Stimulated activated naive CD4-positive, alpha-beta T cell treated with Interleukin-2 at 50 U/mL for 16 hours (primary cell): ENCODE results near the gene UBE2O.

ENCODE experiments used
- DNase-seq: peaks from one replicate; lab custom pipeline; 2025; lab: John Stamatoyannopoulos, UW

The UBE2O gene

DNA sequence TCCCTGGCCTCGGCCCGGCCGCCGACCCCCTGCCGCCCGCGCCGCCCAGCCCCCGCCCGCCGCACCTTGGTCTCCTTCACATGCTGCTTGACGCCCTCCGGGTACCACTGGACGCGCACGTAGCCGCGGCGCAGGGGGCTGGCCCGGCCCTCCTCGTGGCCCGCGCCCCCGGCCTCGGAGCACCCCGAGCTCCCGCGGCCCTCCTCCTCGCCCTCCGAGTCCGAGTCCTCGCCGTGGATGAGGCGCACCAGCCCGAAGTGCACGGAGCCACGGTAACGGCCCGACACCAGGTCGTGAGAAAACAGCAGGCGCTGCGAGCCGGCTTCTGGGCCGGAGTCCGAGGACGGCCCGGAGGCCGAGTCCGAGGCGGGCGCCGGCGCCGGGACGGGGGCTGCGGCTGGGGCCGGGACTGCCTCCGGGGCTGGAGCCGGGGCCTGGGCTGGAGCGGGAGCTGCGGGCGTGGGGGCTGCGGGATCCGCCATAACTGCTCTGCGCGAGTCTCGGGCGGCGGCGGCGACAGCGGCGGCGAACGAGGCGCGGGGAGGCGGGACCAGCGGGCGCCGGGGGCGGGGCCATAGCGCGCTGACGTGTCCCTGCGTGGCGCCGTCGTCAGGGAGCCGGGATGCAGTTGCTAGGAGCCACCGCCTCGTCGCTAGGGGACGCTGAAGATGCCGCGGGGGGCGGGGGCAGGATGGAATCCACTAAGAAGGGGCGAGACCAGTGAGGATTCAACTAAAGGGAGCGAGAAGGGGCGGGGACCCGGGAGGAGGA, at the start of gene UBE2O:
Gene UBE2O (minus strand): TSS at position 493 of the 771 bp plus-strand sequence. CDS start 11 bp downstream, at position 482.
- peak; percentile 88 for DNase-seq

GRCh38 chr17:76501827-76502307, 48.9 kb upstream of the UBE2O start:
- no peak for DNase-seq

DNA sequence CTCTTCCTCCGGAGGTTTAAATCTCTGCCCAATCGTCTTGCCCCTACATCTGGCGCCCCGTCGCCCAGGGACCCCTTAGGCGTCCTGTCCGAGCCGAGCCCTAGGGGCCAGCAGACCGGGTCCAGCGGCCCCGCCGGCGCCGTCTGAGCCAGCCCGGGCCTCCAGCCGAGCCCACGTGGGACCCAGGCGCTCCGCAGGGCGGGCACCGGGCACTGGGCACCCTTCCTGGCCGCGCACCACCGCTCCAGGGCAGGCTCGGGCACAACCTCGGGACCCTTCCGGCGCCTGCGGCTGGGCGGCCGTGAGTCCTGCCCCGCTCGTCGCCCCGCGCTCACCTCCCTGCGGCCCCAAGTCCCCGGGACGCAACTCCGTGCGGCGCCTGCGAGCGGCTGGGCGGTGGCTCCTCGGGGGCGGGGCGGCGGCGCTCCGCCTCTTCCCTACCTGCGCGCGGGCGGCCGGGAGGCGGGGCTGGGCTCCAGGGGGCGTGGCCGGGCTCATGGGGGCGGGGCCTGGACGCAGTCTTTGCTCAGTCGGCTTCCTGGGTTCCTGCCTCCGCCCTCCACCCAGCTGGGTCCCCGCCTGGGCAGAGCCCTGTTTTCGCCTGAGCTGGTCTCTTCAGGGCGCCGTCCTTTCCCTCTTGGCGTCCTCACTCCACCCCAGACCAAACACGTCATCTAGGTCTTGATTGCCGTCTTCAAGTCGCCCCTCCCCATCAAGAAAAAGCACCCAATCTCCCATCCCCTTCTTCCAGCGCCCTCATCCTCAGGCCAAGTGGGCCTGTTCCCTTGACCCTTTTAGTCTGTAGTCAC, 48.3 kb upstream of the UBE2O start, which contains the start of gene RHBDF2:
Gene RHBDF2 (minus strand): TSS at position 406 of the 809 bp plus-strand sequence. CDS start 19,899 bp downstream, outside the sequence.
- peak; percentile 89 for DNase-seq

DNA sequence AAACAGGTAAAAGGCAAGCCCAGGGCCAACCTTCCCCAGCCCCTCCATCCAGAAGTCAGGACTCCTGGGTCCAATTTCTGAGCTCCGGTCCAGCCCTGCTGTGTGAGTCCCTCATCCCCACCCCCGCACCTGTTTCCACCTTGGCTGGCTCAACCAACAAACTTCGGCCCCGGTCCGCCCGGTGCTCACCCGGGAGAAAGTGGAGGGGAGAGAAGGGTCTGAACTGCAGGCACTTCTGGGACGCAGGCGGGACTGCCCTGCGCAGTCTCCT, 47.7 kb upstream of the UBE2O start:
- DNase-seq: no peak

DNA sequence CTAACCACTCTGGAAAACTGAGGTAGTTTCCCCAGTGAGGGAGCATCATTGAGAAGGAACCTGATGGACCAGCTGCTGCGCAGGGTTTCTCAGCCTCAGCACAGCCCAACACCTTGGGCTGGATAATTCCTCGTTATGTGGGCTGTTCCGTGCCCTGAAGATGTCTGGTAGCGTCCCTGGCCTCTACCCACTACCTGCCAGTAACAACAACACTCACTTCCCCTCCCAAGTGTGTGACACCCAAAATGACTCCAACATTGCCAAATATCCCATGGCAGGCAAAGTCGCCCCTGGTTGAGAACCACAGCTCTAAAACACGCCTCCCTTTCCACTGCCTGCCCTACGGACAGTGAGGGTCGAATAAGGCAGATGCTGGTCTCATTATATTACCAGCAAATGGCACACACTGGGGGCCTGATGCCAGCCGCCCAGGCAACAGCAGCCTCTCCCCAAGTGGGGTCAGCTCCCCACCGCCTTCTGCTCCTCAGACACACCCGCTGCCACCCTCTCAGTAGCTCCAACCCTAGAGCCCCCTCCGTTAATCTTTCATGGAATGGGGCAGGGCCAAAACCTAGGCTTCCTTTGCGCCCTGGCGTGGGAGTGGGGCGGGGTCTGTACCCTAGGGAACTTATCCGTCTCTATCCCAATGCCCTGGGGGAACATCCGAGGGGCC, 47.3 kb upstream of the UBE2O start:
- DNase-seq: no peak

- no peak for DNase-seq
These were observed 46.3 kb upstream of the UBE2O start for GRCh38 chr17:76499267-76499667.

GRCh38 chr17:76498876-76499251, 45.9 kb upstream of the UBE2O start:
- no peak for DNase-seq

GRCh38 chr17:76497979-76498875, 45.3 kb upstream of the UBE2O start:
- DNase-seq: no peak

- no peak for DNase-seq
These were observed 44.7 kb upstream of the UBE2O start for GRCh38 chr17:76497699-76497978.

GRCh38 chr17:76496464-76496863, 43.5 kb upstream of the UBE2O start:
- DNase-seq: no peak

DNA sequence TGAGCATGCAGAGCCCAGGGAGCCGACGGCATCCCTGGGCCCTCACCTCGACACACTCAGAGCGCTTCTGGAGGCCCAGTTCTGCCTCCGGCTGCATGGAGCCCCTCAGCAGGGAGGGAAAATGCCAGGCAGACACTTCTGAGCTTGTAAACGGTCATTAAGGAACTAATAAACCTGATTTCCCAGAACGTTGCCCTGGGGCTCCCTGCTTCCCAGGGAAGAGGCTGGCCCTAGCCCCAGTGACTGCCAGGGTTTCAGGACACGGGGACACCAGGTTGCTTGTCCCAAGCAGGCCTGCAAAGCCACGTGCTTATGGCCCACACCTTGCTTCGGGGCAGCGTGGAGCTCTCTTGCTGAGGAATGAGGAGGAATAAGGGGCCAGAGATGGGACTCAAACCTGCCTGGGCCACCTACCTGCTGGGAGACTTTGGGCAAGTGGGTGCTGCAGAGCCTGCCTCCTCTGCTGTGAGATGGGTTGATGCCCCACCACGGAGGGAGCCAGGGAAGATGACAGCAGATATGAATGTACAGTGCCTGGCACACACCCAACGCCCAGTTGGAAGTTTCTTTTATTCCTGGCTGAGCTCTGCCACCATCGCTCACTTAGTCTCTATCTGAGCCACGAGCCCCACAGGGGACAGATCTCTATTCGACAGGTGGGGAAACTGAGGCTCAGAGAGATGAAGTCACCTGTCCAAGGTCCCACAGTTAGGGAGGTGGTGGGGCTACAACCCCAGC, 42.9 kb upstream of the UBE2O start:
- no peak for DNase-seq

DNA sequence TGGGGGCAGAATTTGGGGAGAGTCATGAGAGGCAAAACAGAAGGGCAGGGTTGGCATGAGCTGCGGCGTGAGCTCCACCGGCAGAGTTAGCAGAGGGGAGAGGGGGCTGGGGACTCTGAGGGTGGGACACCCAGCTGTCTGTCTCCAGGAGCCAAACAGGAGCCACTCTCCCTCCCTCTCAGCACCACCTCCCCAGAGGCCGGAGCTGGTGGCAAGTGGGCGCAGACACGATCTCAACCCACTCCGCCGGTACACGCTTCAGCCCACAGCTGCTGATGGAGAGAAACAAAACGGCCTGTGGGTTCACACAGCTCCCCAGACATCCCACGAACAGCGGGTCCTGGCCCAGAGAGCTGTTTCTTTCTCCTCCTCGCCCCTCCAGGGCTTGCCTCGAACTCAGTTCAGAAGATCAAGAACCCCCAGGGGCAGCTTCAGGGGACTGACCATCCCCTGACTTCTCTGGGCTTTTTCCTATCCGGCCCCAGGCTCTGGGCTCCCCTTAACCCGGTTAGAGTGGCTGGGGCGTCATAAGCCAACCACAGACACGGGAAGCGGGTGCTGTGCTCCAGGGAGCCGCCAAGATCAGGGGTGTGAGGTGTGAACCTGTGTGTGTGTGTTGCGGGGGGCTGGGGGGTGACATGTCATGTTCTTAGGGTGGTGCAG, 40.7 kb upstream of the UBE2O start:
- DNase-seq: no peak

- DNase-seq: peak; percentile 13
These were observed 40.1 kb upstream of the UBE2O start for GRCh38 chr17:76492989-76493501.

- no peak for DNase-seq
These were observed 39.4 kb upstream of the UBE2O start for GRCh38 chr17:76492123-76492988.

DNA sequence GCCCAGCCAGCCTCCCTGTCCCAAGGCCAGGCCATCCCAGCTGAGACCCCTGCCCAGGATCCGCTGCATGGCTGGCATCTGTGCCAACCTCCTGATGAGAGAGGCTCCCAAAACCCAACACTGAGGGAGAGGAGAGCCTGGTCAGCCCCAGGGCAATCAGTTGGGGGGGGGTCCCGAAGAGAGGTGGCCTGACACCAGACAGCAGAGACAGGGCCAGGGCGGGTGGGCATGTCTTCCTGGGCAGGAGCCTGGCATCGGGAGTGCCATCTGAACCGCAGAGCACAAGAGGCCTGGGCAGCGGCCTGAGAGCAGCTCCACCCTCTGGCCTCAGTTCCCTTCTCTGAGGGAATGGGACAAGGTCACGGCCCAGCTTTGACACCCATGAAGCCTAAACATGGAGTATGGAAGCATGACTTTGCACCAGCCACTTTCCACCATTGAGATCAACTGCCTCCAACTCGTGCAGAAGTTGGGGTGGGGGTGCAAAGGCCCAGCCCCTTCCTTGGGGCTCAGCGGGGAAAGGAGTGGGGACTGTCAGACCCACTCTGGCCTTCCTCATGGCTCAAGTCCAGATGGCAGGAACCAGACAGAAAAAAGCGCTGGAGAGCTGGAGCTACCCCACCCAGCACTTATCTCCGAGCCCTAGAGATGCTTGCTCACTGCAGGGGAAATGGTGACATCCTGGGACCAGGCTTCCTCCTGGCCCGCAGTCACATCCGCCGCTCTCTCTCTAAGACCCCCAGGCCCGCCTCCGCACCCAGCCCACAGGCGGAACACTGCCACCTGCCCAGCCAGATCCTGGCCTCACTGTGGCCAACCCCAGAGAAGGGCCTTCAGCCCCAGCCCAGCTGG, 38.5 kb upstream of the UBE2O start:
- no peak for DNase-seq

GRCh38 chr17:76490112-76490710, 37.3 kb upstream of the UBE2O start:
- DNase-seq: no peak

DNA sequence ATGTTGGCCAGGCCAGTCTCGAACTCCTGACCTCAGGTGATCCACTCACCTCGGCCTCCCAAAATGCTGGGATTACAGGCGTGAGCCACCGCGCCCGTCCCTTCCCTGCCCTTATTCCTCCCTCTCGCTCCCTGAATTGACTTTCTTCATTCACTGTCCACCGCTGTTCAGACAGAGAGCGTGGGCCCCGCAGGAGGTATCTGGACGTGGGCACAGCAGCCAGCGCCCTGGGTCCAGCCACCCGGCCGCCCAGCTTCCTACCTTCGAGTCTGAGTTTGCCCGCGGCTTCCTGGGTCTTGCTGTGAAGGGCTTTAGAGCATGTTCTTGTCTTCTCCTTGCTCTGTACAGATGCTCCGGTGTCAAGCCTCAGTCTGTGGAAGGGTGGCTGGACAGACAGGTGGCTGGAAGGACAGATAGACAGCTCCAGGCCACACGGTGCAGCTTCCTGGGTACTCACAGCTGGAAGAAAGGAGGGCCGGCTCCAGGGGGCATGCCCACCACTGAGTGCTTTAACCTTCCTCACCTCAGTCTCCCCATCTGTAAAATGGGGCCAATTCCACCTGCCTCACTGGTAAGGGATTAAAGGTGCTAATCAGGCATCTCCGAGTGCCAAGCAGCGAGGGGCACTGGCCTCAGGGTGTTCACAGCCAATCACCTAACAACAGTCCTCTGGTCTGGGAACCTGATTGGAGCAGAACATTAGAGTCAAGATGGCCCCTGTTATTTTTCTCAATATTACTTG, 34.7 kb upstream of the UBE2O start:
- no peak for DNase-seq
